ENCODE measurements around the gene CALD1.

- TF ChIP-seq POLR2A (IDR thresholded peaks at IDR 0.05): no peak
- no peak for TF ChIP-seq CTCF (IDR thresholded peaks at IDR 0.05)
Measured at GRCh38 chr7:134729895-134730294, 49.5 kb upstream of the CALD1 start.
